Smooth muscle cell (in vitro differentiated cells): ENCODE results near the gene ZNF23. TPM values are rescaled to one million over a fixed set of nuclear protein-coding genes. Genes with fewer than 3 reads are reported as not detected.
A peak's percentile ranks its signal among the peaks of the same experiment; 100 is the strongest.
"Not testable (repeated sequence)": the region's sequence is repeated elsewhere in the genome, so short reads cannot be mapped to it uniquely, and the experiment has no call there.

Experiments used
- DNase-seq: peaks from one replicate; lab custom pipeline; 2025; ENCODE audit not compliant: unreplicated experiment; lab: John Stamatoyannopoulos, UW
- H2AFZ ChIP-seq: fragments of 200-600 bp; sonication (generic); 2 replicates; pipeline ENCODE4 v1.6.0; 2016; ENCODE audit warnings: antibody characterized with exemption, low read depth, mild to moderate bottlenecking
- H3F3A ChIP-seq: fragments of 200-600 bp; sonication (generic); 2 replicates; pipeline ENCODE4 v1.6.0; 2017; ENCODE audit warnings: antibody characterized with exemption, low read depth
- H3K27ac ChIP-seq: fragments of 200-600 bp; sonication (generic); 2 replicates; pipeline ENCODE4 v1.5.1; 2016; ENCODE audit warnings: low read depth, mild to moderate bottlenecking
- H3K27me3 ChIP-seq: fragments of 200-600 bp; sonication (generic); 2 replicates; pipeline ENCODE4 v1.6.1; 2016; ENCODE audit warnings: low read depth, mild to moderate bottlenecking
- H3K36me3 ChIP-seq: fragments of 200-600 bp; sonication (generic); 2 replicates; pipeline ENCODE4 v1.5.1; 2016; ENCODE audit warnings: low read depth
- H3K4me1 ChIP-seq: fragments of 200-600 bp; sonication (generic); 2 replicates; pipeline ENCODE4 v1.5.1; 2016; ENCODE audit warnings: low read depth
- H3K4me2 ChIP-seq: fragments of 200-600 bp; sonication (generic); 2 replicates; pipeline ENCODE4 v1.6.0; 2016; ENCODE audit warnings: mild to moderate bottlenecking
- H3K4me3 ChIP-seq: fragments of 200-600 bp; sonication (generic); 2 replicates; pipeline ENCODE4 v1.5.1; 2016; ENCODE audit warnings: mild to moderate bottlenecking
- H3K79me2 ChIP-seq: fragments of 200-600 bp; sonication (generic); 2 replicates; pipeline ENCODE4 v1.6.0; 2016; ENCODE audit warnings: low read depth, mild to moderate bottlenecking
- H3K9ac ChIP-seq: fragments of 200-600 bp; sonication (generic); 2 replicates; pipeline ENCODE4 v1.6.0; 2016; ENCODE audit warnings: low read depth
- H3K9me3 ChIP-seq: fragments of 200-600 bp; sonication (generic); replicated peaks from 2 replicates; pipeline ENCODE4 v1.5.1; 2016; ENCODE audit warnings: low read depth
- H4K20me1 ChIP-seq: fragments of 200-600 bp; sonication (generic); 2 replicates; pipeline ENCODE4 v1.6.0; 2016; ENCODE audit warnings: low read depth
- CTCF ChIP-seq: fragments of 200-600 bp; sonication (generic); IDR thresholded peaks from 2 replicates; pipeline ENCODE4 v1.5.1; 2017; ENCODE audit warnings: borderline replicate concordance, mild to moderate bottlenecking, antibody characterized with exemption; ENCODE audit not compliant: insufficient read depth, poor library complexity, severe bottlenecking
- WGBS: methylation state at CpG from one replicate; pipeline ENCODE4 v1.1.7; 2016; ENCODE audit warnings: low lambda C conversion rate; 5-methylcytosine and 5-hydroxymethylcytosine counted together
- polyA plus RNA-seq: library from polyadenylated mRNA; unstranded; fragments of >200 nt; fragmentation: Nextera tagmentation; extraction: Ambion mirVana; gene quantifications from 2 replicates; pipeline ENCODE4 v1.2.1, GENCODE V29; 2016
- total RNA-seq: library from RNA; depleted of rRNA; stranded (reverse); fragments of >200 nt; gene quantifications from 2 replicates; pipeline ENCODE4 v1.2.3, GENCODE V29; 2014

ZNF23 gene
- total RNA-seq (6.8 and 14.1 TPM in 2 replicates), polyA plus RNA-seq (7.2 and 13.1 TPM in 2 replicates)

DNA sequence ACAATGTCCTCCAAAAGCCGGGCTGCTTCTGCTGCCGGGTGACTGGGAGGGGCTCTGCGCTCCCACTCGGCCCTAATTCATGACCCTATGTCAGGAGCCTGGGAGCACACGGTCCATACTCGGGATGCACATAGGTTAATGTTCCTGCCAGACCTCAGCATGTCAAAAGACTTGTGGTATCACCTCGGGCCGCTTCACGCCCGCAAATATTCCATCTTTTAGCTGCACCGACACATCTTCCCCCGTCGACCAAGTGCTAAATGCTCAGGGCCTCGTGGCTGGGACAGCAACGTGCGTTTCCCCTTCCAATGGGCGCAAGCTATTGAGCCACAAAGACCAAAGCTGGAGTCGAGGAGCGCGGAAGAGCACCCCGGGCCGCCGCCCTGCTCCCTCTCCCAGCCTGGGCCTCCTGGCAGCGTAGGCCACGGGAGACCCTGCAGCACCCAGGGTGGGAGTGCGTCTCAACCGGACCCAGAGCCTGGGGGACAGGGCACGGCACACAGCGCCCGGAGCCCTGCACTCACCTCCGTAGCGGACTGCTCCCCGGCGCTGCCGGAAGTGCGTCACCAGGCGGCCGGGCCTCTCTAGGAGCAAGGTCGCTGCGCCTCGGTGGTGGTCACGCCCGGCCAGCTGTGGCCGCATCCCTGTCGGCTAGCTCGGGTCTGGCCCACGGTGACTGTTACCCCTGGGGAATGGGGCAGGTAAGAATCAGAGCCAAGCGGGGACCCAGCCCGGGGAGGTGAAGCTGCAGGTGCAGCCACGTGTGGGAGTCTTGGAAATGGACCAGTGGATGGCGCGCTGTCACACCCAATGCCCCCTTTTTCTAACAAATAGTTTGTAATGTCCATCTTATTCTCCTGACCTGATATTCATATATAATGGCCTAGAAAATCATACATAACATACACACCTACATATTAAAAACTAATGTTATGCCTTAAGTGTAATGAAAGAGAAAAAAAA is at the start of gene ZNF23:
Gene ZNF23, minus strand, starts transcription at position 562 of the 963 bp plus-strand sequence. CDS start 5,451 bp downstream, outside the sequence.
- Histone ChIP-seq H3K4me2 (peak within 1 kb of the TSS; percentile 99), H3K36me3 (no peaks in the 10 kb centered on the region), H4K20me1 (no peaks in the 10 kb centered on the region), H3K79me2 (peaks cover 18% of the 10 kb centered on the region), H2AFZ (peak within 1 kb of the TSS; percentile 99), H3F3A (no peaks in the 10 kb centered on the region), H3K4me1 (peaks cover 17% of the 10 kb centered on the region), H3K9ac (peak within 1 kb of the TSS; percentile 93), H3K9me3 (no peaks in the 10 kb centered on the region), H3K4me3 (peak within 1 kb of the TSS; percentile 98), H3K27ac (peak within 1 kb of the TSS; percentile 51), H3K27me3 (no peaks in the 10 kb centered on the region)
- DNase-seq, result peak; percentile 29
- TF ChIP-seq CTCF, result peak; percentile 11
- under 1% methylated on average over 52 of the region's 52 CpGs for WGBS

DNA sequence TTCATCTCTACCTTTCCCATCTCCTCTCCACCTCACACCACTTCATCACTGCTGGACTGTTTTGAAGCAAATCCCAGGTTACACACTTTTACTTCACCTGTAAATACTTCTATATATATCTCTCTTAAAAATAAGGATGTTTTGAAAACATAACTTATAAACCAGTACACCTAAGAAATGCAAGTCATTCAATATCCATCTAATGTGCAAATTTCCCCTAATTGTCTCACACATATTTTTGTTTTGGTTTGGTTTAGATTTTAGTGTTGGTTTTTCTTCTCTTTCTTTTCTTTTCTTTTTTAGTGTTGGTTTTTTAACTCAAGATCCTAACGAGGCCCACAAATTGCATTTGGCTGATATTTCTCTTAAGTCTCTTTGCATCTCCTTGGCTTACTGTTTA is 45.0 kb upstream of the ZNF23 start:
- H3K4me3 ChIP-seq, result no peak overlapping the region
- no peaks in the 10 kb centered on the region for H4K20me1 ChIP-seq
- H3K27ac ChIP-seq, result no peak overlapping the region
- H3K79me2 ChIP-seq, result no peaks in the 10 kb centered on the region
- H3K9me3 ChIP-seq, result no peaks in the 10 kb centered on the region
- no peak overlapping the region for H3K9ac ChIP-seq
- no peaks in the 10 kb centered on the region for H3K4me1 ChIP-seq
- 55% methylated on average over 1 of the region's 1 CpG for WGBS
- no peaks in the 10 kb centered on the region for H3F3A ChIP-seq
- H3K4me2 ChIP-seq, result no peak overlapping the region
- no peaks in the 10 kb centered on the region for H3K27me3 ChIP-seq
- DNase-seq, result no peak
- H3K36me3 ChIP-seq, result no peaks in the 10 kb centered on the region
- H2AFZ ChIP-seq, result no peak overlapping the region
- no peak for TF ChIP-seq CTCF

DNA sequence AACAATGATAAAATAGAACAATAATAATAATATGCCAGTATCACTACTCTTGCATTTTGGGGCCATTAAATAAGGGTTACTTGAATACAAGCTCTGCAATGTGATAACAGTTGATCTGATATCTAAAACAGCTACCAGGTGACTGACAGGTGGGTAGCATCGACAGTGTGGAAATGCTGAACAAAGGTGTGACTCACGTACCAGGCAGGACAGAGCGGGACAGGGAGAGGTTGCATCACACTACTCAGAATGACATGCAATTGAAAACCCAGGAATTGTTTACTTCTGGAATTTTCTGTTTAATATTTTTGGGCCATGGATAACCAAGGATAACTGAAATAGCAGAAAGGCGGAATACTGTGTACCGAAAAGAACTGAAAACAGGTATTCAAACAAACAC is 42.9 kb upstream of the ZNF23 start:
- Histone ChIP-seq H2AFZ (no peak overlapping the region), H3K79me2 (no peaks in the 10 kb centered on the region), H3K4me2 (no peak overlapping the region), H3K27me3 (no peaks in the 10 kb centered on the region), H3K4me1 (no peaks in the 10 kb centered on the region), H3K9me3 (no peaks in the 10 kb centered on the region), H3K36me3 (no peaks in the 10 kb centered on the region), H3K9ac (no peak overlapping the region), H3F3A (no peaks in the 10 kb centered on the region), H3K27ac (no peak overlapping the region), H3K4me3 (no peak overlapping the region), H4K20me1 (no peaks in the 10 kb centered on the region)
- no peak for TF ChIP-seq CTCF
- WGBS, result 81% methylated on average over 5 of the region's 5 CpGs
- DNase-seq, result no peak

DNA sequence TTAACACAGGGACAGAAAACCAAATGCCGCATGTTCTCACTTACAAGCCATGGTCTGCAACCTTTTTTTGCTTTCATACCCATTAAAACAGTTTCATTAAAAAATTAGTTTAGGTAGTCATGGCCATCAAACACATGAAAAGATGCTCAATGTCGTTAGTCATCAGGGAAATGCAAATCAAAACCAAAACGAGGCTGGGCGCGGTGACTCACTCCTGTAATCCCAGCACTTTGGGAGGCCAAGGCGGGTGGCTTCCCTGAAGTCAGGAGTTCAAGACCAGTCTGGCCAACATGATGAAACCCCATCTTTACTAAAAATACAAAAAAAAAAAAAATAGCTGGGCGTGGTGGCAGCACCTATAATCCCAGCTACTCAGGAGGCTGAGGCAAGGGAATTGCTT is 42.0 kb upstream of the ZNF23 start:
- not testable (repeated sequence) for DNase-seq, H3K9ac ChIP-seq, H3K36me3 ChIP-seq, H3K4me2 ChIP-seq, H3K27me3 ChIP-seq, H2AFZ ChIP-seq, H3K9me3 ChIP-seq, H3K79me2 ChIP-seq, H3K27ac ChIP-seq, H4K20me1 ChIP-seq, H3K4me1 ChIP-seq, H3K4me3 ChIP-seq, H3F3A ChIP-seq
- WGBS, result 78% methylated on average over 7 of the region's 7 CpGs
